GM12801 (cell line): ENCODE measurements around the gene GZMB.

Experiments used
- CTCF ChIP-seq: IDR thresholded peaks from one replicate; pipeline ENCODE4 v1.5.1; 2011; ENCODE audit warnings: control low read depth; ENCODE audit not compliant: insufficient read length; ENCODE audit errors: extremely low read depth

The GZMB gene

GRCh38 chr14:24634158-24634557 lies at the start of gene GZMB:
GZMB (minus strand) TSS chr14:24634190; CDS start chr14:24634160, 30 bp downstream.
- TF ChIP-seq CTCF: no peak

GRCh38 chr14:24681056-24681455 lies 47.1 kb upstream of the GZMB start:
- TF ChIP-seq CTCF: no peak

- TF ChIP-seq CTCF: no peak
These were observed 46.5 kb upstream of the GZMB start for GRCh38 chr14:24680516-24680915.

GRCh38 chr14:24679248-24679961 lies 45.4 kb upstream of the GZMB start:
- TF ChIP-seq CTCF: no peak

GRCh38 chr14:24678801-24679247 lies 44.8 kb upstream of the GZMB start:
- TF ChIP-seq CTCF: peak; percentile 75

GRCh38 chr14:24677956-24678355 lies 44.0 kb upstream of the GZMB start:
- TF ChIP-seq CTCF: no peak

GRCh38 chr14:24674204-24674970 lies 40.4 kb upstream of the GZMB start:
- TF ChIP-seq CTCF: no peak
